ENCODE measurements around the gene FHIT.

Gene FHIT

DNA sequence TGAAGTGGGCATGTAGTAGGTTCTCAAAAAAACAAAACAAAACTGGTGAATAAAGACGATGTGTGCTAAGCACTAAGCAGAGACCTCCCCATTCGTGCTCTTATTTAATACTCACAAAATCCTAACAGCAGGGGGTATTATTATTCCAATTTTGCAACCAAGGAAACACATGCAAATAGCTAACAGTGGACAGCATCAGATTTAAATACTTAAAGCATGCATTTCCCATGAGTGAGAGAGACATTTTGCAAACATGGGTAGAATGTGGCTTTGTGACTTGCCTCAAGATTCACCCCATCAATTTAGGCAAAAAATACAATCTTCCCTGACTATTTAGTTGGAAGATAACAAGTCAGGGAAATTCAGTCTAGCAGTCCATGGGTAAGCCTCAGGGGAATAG, 1255.2 kb downstream of the FHIT start:
- DNase-seq (ENCODE audit: low spot score) = no peak

DNA sequence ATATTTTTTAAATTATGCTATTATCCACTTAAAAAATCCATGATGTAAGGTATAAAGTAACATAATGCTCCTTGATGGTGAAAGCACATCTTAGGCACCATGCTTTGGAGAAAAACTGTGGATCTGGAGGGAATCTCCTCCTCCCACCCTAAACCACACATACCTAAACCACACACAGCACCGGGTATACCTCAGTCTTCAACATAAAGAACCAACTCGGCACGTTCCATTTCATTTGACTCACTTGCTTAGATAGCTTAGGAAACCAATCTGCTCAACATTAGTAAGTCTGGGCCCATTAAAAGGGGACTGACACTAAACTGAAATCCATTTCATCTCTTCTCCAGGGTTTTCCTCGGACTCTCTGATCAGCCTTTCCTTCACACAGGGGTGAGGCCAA, 1255.7 kb downstream of the FHIT start:
- no peak for DNase-seq (ENCODE audit: low spot score)

DNA sequence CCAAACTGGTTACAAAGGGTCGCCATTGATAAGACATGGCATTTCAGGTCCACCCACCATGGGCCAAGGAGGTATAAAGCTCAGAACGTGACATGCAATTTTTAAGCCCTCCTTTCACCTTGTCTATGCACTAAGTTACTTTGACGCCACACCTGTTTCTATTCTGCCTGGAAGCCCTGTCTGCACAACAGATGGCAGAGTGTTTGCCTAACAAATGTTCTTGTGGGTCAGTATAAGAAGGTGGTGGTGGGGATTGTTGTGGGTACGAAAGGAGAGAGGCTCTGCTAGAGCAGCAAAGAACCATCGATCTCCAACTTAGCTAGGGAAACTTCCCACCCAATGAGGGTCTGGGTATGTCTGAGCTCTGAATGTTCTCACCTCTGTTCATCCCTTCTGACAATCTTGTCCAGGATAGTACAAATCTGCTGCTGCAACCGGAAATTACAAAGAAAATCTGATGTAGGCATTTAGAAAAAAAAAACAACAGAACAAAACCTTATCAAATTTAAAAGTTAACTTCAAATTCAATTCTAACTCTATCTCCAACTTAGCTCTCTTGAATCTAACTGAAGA, 1256.4 kb downstream of the FHIT start:
- no peak for DNase-seq (ENCODE audit: low spot score)

DNA sequence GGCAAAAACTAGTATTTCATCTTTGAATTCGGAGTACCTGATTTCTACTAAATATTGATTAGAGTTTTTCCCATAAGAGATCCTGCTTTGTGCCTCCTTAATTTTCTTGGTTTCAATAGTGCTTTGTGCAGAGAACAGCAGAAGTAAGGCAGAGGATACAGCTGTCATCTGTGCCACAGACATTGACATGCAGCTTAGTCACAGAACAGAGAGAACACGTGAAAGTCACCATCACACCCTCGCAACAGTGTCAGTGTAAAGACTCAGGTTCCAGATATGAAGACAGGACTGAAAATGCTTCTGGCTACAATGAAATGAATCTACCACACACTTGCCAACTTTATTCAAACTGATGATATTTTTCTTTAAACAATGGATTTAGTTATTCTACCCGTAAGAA, 1258.7 kb downstream of the FHIT start:
- no peak for DNase-seq (ENCODE audit: low spot score)

DNA sequence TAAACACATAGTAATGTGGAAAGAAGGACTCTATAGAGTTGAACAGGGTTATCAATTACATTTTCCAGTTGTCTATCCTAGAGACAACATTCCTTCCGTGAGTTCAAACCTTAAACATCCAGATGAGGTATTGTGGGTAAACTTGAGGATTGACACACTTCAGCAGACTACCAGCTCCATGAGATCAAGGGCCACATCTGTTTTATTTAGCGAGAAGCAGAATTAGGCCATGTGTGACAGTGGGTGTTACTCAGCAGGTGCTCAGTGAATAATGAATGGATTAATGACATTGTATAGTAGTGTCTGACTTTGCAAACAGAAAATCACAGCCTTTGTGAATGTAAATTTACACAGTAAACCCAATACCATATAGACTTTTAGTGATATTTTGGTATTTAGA, 1260.3 kb downstream of the FHIT start:
- no peak for DNase-seq (ENCODE audit: low spot score)

DNA sequence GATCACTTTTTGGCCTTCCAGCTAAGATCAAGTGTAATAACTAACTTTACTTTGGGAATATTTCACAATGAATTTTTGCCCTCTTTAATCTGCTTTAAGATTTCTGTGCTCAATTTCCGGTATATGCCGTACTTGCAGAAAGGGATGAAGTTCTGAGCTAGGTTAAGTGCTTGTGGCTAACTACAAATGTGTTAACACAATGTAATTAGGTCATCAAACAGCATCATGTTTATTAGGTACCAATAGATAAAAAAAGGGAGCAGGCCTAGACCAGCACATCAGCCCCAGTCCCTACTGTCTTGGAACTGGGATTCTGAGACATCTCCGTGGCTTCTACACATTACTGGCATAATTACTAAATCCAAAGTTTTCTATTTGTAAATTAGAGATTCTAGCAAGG, 1268.7 kb downstream of the FHIT start:
- DNase-seq (ENCODE audit: low spot score) = no peak

DNA sequence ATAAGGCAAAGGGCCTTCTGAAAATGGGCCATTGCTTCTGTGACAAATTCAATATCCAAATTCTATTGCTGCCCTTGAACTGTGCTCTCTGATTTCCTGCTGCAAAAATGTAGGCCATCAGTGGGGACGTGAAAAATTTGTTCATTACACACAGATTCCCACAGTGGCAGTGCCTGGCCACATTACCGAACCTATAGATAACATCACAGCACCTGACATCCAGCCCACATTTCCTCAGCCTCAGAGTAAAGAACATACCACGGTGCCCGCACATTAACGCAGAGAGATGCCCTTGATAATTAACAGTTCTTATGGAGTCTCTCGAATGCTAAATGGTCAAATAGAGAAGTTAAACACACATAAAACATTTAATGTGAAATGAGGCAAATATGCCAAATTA, 1269.9 kb downstream of the FHIT start:
- DNase-seq (ENCODE audit: low spot score) = no peak

DNA sequence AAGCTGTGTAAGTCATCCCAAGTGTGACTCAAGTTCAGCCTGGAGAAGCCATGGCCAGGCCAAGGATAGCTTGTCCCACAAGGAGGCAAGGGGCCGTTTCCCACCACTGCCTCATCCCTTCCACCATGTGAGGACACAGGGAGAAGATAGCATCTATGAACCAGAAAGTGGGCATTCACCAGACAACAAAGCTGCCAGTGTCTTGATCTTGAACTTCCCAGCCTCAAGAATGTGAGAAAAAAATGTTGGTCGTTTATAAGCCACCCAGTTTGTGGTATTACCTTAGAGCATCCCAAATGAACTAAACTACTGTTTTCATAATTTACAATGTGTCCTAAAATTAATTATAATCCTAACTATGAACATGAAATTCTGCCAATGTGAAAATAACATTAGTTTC, 1270.7 kb downstream of the FHIT start:
- no peak for DNase-seq (ENCODE audit: low spot score)

DNA sequence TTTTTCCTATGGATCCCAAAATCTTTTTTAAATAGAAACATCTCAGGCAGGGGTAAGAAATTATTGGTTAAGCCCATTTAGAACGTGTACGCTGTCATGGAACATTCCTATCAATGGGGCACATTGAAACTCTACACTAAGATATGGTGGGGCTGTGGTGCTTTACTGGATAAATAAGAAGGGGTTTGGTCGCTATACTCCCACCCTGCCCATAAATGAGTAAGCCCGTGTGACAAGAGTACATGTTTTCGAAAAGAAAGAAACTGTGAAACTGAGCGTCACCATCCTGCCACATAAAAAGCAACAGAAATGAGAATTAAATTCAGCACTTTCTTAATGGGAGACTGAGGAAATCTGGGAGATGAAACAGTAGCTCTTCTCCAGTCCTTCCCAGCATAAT, 1271.7 kb downstream of the FHIT start:
- DNase-seq (ENCODE audit: low spot score) = no peak

DNA sequence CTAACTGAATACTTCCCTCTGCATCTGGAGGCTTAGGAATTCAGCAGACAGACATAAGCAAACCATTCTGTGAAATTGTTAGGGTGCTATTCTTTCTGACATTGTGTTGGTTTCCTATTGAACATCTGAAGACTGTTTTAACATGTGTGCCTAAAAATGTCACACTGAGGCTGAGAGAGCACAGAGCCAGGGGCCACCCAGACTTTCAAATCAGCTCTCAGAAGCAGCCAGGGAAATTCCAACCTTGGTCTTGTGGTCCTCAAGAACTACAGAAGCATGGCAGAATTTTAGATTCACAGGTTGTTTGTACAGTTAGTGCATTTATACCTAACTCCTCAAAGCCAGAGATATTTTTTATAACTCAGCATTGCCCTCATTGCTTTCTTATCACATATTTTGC, 1272.3 kb downstream of the FHIT start:
- DNase-seq (ENCODE audit: low spot score) = no peak

DNA sequence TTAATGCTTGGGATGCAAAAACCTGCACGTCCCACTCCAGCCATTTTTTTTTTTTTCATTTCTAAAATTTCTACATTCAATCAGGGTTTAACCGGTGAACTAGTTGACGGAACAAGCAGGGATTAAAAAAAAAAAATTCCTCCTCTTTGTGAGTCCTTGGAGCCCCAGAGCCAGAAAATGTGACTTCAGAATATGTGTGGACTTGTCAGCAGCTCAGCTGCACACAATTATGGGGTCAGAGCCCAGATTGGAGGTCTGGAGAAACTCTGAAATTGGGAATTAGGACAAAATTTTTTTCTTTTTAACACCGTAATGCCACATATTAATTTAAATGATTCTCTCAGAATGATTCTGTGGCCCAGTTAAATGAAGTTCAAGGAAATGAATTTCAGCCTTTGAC, 1280.5 kb downstream of the FHIT start:
- DNase-seq (ENCODE audit: low spot score) = no peak

DNA sequence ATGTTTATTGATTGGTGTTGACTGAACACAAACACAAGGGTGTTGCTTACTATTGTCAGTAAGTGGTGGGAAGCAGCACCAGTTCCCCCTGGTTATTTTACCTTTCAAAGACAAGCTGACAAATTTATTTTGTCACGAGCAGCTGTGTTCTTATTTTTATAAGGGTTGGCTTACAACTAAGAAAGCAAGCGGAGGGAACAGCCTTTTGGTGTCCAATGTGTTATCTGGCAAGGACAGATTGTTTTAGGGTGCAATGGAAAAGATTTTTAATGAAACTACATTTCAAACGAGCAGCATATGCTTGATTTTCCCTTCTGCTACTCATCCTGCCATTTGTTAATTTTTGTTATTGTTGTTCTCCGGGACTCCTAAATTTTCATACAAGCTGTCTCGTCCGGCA, 1280.9 kb downstream of the FHIT start:
- DNase-seq (ENCODE audit: low spot score) = no peak

DNA sequence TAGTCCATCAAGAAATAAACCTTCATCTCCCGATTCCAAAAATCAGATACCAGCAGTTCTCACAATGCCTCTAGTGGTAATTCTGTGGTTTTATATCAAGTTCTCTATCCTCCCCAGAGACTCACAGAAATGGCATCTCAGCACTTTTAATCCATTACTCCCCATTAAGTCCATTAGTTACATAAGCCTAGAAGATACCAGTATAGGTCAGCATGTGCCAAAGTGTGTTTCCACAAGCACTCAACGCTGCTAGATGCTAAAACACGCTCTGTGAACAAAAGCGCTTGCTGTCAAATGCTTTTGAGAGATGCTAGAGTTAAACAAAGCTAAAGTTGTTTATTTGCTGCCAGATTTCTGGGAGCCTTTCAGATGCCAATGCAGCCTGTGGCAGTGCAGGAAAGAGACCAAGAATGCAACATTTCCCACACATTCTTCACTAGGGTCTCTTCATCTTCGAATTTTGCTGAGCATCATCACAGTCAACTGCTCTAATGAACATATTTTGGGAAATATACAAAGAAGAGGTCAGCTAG, 1282.7 kb downstream of the FHIT start:
- no peak for DNase-seq (ENCODE audit: low spot score)

DNA sequence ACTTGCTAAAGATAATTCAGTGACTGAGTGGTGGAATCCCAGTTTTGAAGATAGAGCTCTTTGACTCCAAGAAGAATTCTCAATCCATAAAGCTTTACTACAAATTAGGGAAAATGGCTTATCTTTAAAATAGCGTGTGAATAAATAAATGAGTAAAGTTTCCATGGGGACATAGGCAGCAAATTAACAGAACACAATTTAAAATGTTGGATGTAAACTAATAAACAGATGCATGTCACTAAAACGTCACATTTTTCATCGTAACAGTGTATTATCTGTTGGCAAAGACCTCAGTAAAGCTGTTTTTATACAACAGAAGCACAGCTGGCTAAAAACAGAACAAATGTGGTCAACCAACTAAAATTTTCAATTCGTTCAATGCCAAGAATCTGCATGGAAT, 1287.6 kb downstream of the FHIT start:
- DNase-seq (ENCODE audit: low spot score) = no peak

DNA sequence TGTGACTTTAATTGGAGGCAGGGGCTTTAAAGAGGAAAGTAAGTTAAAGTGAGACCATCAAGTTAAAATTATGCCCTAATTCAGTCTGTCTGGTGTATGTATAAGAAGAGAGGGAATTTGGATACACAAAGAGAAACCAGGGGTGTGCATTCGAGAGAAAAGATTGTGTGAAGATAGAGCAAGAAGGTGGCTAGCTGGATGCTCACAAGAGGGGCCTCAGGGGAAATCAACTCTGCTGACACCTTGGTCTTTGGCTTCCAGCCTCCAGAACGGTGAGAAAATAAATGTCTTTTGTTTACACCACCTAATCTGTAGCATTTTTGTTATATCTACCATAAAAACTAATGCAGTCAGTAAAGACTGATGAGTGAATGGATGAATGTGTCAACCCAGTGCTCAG, 1294.1 kb downstream of the FHIT start:
- no peak for DNase-seq (ENCODE audit: low spot score)

DNA sequence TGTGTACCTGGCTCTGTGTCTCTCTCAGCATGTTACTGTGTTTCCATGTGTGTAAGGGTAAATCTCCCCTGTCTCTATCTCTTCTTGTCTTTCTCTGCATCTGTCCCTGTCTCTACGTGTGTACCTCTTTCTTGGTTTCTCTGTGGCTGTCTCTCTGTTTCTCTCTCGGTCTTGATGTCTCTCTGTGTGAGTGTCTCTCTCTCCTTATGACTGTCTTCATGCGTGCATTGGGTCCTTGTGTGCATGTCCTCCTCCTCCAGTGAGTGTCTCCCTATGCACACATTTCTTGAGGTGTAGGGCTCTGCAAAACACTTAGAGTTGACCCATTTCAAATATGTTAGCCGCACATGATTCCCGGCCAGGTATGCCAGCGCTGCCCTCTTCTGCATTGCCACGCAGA, 1298.1 kb downstream of the FHIT start:
- no peak for DNase-seq (ENCODE audit: low spot score)

DNA sequence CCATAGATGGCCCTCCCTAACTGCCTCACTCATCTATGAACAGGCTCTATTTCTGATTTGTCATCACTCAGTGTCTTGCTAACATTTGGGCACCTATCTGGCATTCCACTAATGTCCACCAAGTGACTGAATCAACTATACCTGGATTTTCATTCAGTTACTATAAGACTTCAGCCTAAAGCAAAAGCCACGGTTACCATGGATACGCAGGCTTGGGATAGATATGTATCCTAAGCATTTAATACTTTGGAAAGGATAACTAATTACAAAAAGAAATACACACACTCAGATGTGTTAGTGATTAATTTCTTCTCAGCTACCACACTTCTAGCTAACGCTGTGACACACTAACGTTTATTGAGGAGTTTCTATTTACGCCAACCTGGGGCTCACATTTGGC, 1301.9 kb downstream of the FHIT start:
- DNase-seq (ENCODE audit: low spot score) = no peak

DNA sequence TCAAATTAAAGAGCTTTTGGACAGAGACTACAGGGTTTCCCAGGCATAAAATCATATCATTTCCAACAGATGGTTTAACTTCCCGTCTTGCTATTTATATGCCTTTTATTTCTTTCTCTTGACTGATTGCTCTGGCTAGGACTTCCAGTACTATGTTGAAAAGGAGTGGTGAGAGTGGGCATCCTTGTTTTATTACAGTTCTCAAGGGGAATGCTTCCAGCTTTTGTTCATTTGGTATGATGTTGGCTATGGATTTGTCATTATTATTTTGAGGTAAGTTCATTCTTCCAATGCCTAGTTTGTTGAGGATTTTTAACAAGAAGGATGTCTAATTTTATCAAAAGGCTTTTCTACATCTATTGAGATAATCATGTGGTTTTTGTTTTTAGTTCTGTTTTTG, 1304.9 kb downstream of the FHIT start:
- no peak for DNase-seq (ENCODE audit: low spot score)

DNA sequence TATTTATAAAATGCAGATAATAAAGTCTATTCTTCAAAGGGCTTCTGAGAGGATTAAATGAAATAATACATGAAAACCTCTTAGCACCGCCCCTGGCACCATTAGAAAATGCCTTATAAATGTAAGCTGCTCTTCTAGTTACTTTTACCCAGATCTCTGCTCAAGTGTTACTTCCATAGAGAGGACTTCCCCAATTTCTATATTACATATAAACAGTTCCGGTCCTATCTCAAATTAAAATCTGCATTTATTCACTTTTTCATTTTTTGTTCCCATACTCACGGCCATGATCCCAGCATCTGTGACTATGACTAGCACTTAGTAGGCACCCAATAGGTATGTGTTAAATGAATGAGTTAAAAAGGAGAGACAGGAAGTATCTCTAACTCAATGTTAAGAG, 1310.5 kb downstream of the FHIT start:
- no peak for DNase-seq (ENCODE audit: low spot score)

DNA sequence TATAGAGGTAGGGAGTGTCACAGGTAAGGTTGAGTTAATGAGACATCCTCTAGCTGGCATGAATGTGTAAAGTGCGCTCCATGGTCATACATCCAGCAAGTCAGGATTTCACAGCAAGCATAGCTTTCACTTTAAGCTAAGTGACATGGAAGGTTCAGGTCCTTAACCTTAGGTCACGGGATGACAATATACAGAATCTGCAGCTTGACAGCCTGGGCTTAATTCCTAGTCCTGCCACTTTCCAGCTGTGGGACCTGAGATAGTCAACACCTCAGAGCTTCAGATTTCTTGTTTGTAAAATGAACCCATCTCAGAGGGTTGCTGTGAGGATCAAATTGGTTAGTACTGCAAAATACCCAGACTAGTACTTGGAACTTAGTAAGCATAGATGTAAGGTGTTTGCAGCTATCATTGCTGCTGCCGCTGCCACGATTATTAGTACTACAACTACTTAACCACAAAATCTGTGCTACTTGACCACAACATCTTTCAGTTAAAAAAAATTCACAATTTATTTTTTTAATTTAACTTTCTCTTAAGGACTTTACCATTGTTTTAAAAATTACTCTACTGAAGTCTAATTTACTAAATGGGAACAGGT, 1311.3 kb downstream of the FHIT start:
- DNase-seq (ENCODE audit: low spot score) = no peak

DNA sequence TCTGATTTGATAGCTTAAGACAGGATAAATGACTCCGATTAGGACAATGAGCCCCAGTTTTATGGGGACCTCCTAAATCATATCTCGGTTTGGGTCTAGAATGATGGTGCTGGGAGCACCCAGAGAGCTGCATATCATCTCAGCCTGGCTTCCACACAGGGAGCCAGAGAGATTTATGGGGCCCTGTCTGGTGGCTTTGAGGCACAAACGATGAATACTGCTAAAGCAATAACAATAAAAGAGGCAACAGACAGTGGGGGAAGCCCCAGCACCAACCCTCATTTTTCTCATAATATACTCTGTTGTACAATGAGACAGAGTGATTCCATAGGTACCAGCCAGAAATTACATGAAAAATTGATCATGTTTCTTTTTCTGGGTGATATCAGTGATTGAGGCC, 1312.4 kb downstream of the FHIT start:
- DNase-seq (ENCODE audit: low spot score) = no peak

DNA sequence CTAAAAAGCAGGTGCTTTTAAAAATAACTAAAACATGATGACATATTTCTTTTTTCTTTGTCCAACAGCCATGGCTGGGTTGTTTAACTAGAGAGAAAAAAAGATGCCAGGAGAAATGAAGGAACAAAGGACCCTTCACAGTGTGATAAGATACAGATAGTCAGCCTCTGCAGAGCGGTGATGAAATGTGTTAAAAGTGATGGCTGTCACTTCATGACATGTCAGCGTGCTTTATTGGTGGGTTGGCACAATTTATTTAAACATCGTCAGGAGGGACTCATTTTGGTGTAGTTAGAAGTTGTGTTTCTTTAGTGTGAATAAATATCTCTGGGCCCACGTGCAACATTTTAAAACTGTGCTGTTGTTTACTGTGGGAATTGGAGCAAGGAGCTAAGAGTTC, 1314.1 kb downstream of the FHIT start:
- no peak for DNase-seq (ENCODE audit: low spot score)

DNA sequence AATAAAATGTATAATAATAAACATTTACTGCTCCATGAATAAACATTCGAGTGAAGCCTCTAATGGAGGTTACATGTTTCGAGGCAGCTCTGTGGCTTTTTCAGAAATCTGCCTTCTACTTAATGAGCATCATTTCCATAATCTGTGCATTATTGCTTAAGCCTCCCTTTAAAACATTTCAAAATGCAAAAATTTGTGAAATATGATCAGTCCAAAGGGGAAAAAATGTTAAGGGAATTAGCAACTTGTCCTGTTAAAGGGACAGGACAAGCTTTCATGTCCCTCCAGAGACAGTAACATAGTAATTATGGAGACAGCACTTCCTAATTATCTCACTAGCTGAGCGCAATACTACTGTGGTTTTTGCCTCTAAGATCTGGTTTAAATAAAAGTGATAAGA, 1314.8 kb downstream of the FHIT start:
- no peak for DNase-seq (ENCODE audit: low spot score)

DNA sequence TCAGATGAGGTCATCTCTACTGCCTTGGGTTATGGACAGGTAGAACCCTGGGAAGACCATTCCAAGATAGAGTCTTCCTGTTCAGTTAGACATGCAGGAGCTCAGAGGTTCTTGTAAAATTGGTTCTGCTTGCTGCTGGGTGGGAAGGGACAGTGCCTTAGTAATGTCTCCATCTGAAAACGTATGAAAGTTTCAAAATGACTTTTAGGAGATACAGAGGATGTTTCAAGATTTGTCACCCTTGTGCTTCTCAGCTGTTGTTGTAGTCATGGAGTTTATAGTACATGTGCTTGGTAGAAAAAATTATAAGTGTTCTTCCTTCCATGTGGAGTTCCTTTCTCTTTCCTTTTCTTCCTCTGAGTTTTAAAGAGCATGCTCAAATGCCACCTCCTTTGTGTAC, 1316.2 kb downstream of the FHIT start:
- no peak for DNase-seq (ENCODE audit: low spot score)

Data from kidney capillary endothelial cell (primary cell).